Measurements from ENCODE around the gene PPP1R12B.
A peak's percentile ranks its signal among the peaks of the same experiment; 100 is the strongest.
"Not testable (repeated sequence)": the region's sequence is repeated elsewhere in the genome, so short reads cannot be mapped to it uniquely, and the experiment has no call there.

PPP1R12B gene

DNA sequence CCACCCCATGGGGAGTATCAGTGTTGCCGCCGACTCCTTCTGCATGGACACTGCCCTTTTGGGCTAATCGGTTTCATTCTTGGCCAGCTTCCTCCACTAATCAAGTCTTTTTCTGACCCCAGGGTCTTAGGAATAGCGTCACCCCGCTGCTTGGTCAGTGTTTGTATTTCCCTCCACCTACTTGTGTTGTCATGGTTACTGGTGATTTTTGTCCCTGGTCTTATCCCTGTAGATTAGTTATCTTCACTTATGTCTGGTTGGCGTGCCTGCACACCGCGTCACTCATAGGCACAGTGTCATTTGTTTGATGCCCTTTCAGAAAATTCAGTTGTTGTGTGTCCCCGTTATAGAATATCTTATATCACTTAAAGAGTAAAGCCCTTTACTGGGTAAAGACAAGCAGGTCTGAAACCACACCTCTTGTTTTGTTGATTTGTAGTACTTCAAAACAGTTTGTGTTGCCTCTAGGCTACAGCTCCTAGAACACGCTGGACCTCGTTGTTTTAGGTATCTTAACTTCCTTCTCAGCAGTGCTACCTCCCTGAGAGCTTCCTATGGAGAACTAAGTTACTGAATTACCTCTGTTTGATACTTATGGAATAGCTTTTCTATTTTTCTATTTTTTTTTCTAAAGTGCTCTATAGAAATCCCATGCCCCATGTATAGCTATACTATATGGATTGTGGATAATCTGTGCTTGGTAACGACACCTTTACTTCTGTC, 868 bp downstream of the PPP1R12B start:
- TF ChIP-seq, protein P1, sequence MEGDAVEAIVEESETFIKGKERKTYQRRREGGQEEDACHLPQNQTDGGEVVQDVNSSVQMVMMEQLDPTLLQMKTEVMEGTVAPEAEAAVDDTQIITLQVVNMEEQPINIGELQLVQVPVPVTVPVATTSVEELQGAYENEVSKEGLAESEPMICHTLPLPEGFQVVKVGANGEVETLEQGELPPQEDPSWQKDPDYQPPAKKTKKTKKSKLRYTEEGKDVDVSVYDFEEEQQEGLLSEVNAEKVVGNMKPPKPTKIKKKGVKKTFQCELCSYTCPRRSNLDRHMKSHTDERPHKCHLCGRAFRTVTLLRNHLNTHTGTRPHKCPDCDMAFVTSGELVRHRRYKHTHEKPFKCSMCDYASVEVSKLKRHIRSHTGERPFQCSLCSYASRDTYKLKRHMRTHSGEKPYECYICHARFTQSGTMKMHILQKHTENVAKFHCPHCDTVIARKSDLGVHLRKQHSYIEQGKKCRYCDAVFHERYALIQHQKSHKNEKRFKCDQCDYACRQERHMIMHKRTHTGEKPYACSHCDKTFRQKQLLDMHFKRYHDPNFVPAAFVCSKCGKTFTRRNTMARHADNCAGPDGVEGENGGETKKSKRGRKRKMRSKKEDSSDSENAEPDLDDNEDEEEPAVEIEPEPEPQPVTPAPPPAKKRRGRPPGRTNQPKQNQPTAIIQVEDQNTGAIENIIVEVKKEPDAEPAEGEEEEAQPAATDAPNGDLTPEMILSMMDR (conservative IDR thresholded peaks at IDR 0.05; ENCODE audit: low read length), result no peak
- DNase-seq (ENCODE audit: low read depth), result peak; percentile 63

DNA sequence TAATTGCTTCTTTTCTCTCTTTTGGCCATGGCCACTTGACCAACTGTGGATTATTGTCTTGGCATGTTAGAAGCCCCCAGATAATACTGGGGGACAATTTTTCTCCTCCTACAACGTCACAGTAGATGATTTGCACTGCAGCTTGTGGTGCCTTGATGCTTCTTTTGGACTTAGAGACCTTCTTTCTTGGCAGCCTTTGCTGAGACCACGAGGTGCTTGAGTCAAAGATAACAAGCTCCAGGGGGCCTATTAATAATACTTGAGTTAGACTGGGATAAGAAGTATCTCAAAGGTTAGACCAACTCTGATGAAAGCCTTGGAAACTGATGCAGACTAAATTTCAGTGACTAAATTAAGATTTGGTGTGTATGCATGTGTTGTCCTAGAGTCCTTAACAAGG, 3.2 kb downstream of the PPP1R12B start:
- no peak overlapping the region for H3K4me3 ChIP-seq (ENCODE audit: low read length)
- TF ChIP-seq, protein P1 (conservative IDR thresholded peaks at IDR 0.05; ENCODE audit: low read length), result no peak
- no peak for DNase-seq (ENCODE audit: low read depth)

More for the DNA sequence above, 868 bp downstream of the PPP1R12B start:
- peak overlapping the region; percentile 82 for H3K4me3 ChIP-seq (ENCODE audit: low read length)

DNA sequence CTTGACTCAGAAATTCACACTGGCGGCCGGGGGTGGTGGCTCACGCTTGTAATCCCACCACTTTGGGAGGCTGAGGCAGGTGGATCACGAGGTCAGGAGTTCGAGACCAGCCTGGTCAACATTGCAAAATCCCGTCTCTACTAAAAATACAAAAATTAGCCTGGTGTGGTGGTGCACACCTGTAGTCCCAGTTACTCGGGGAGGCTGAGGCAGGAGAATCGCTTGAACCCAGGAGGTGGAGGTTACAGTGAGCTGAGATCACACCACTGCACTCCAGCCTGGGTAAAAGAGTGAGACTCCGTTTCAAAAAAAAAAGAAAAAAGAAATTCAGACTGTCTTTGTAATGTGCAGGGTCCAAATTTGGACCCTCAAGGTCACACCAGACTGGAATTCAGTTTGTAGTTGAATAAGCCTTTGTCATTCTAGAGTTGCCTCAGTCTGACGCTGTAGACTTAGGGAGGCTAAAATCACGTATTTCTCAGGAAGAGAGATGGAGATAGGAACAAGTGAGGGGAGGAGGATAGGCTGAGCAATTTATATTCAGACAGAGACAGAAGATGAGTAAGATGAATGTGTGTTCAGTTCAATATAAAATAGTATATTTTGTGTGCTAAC, 4.2 kb downstream of the PPP1R12B start:
- not testable (repeated sequence) for DNase-seq (ENCODE audit: low read depth); H3K4me3 ChIP-seq (ENCODE audit: low read length)

DNA sequence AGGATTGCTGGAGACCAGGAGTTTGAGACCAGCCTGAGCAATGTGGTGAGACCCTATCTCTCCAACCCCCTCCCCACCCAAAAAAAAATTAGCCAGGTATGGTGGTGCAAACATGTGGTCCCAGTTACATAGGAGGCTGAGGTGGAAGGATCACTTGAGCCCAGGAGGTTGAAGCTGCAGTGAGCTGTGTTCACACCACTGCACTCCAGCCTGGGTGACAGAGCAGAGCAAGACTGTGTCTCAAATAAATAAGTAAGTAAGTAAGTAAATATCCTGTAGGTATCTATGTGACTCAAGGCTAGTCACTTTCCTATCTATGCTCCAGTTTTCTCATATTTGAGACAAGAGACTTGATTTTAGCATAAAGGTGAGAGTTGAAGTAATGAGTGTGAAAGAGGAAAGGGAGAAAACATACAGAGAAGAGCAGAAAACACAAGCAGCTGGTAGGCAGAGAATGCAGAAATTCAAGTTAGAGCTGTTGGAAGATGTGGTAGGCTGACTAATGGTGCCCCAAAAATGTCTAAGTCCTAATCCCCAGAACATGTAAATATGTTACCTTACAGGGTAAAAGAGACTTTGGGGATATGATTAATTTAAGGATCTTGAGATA, 7.5 kb downstream of the PPP1R12B start:
- no peak overlapping the region for H3K4me3 ChIP-seq (ENCODE audit: low read length)
- TF ChIP-seq, protein P1 (conservative IDR thresholded peaks at IDR 0.05; ENCODE audit: low read length), result no peak
- no peak for DNase-seq (ENCODE audit: low read depth)

DNA sequence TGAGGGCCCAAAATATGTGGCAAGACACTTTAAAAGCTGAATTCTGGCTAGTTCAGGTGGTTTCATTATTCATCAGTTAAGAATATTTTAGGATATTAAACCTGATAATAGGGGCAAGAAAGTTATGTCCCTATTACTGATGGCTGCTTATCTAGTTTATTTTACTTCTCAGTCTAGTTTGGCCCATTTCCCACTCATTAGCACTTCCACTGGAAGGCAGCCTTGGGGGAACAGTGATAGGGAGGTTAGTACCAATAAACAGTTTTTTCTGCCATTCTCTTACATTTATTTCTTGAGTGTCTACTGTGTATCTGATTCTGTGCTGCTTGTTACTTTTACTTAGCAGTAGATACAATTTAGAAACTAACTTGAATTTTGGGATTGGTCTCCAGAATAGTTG, 9.0 kb downstream of the PPP1R12B start:
- no peak for DNase-seq (ENCODE audit: low read depth)
- TF ChIP-seq, protein P1 (conservative IDR thresholded peaks at IDR 0.05; ENCODE audit: low read length), result no peak

DNA sequence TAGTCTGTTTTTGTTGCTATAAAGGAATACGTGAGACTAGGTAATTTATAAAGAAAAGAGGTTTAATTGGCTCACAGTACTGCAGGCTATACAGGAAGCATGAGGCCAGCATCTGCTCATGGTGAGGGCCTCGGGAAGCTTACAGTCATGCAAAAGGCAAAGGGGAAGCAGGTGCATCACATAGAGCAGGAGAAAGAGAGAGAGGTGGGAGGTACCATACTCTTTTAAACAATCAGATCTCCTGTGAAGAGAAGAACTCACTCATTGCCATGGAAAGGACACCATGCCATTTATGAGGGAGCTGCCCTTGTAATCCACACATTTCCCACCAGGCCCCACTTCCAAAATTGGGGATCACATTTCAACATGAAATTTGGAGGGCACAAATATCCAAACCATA, 12.7 kb downstream of the PPP1R12B start:
- H3K4me3 ChIP-seq (ENCODE audit: low read length), result no peak overlapping the region
- no peak for DNase-seq (ENCODE audit: low read depth)
- TF ChIP-seq, protein P1 (conservative IDR thresholded peaks at IDR 0.05; ENCODE audit: low read length), result no peak

More for the DNA sequence above, 9.0 kb downstream of the PPP1R12B start:
- no peak overlapping the region for H3K4me3 ChIP-seq (ENCODE audit: low read length)

DNA sequence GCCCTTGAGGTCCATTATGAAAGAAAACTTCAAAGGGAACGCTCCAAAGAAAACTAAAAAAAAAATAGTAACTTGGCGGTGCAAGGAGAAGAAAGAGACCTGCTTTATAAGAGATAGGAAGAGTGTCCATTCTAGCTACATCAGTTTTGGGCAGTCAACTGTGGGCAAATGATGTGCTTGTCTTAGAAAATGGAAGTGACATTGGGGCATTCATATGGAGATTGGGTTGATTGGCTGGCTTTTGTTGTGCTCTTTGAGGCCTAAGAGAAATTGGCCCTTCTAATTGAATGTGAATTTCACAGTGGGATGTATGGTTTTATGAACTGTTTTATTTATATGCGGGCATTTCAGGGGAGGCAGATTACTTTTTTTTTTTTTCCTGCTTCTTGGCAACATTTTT, 13.2 kb downstream of the PPP1R12B start:
- no peak for DNase-seq (ENCODE audit: low read depth)
- TF ChIP-seq, protein P1 (conservative IDR thresholded peaks at IDR 0.05; ENCODE audit: low read length), result no peak
- no peak overlapping the region for H3K4me3 ChIP-seq (ENCODE audit: low read length)

Data from AG10803 (cell line).